Hepatocyte (in vitro differentiated cells): Measurements from ENCODE around the gene RFT1. TPM values are rescaled to one million over a fixed set of nuclear protein-coding genes. Genes with fewer than 3 reads are reported as not detected.

Experiments used
- DNase-seq: peaks from one replicate; pipeline ENCODE4 v3.0.0-alpha.2; 2016; ENCODE audit warnings: low spot score
- H2AFZ ChIP-seq: fragments of 200-600 bp; sonication (generic); 2 replicates; pipeline ENCODE4 v1.6.0; 2016; ENCODE audit warnings: antibody characterized with exemption, mild to moderate bottlenecking
- H3K27ac ChIP-seq: fragments of 200-600 bp; sonication (generic); 2 replicates; pipeline ENCODE4 v1.5.1; 2016; ENCODE audit warnings: mild to moderate bottlenecking
- H3K27me3 ChIP-seq: fragments of 200-600 bp; sonication (generic); 2 replicates; pipeline ENCODE4 v1.6.1; 2016
- H3K36me3 ChIP-seq: fragments of 200-600 bp; sonication (generic); replicated peaks from 2 replicates; pipeline ENCODE4 v1.5.1; 2016; ENCODE audit warnings: low read depth; ENCODE audit not compliant: insufficient read depth
- H3K4me1 ChIP-seq: fragments of 200-600 bp; sonication (generic); 2 replicates; pipeline ENCODE4 v1.5.1; 2016; ENCODE audit warnings: mild to moderate bottlenecking, moderate library complexity; ENCODE audit not compliant: insufficient read depth
- H3K4me2 ChIP-seq: fragments of 200-600 bp; sonication (generic); 2 replicates; pipeline ENCODE4 v1.6.0; 2016
- H3K4me3 ChIP-seq: fragments of 200-600 bp; sonication (generic); 2 replicates; pipeline ENCODE4 v1.5.1; 2016; ENCODE audit warnings: mild to moderate bottlenecking
- H3K79me2 ChIP-seq: fragments of 200-600 bp; sonication (generic); 2 replicates; pipeline ENCODE4 v1.6.0; 2017; ENCODE audit warnings: mild to moderate bottlenecking
- H3K9me2 ChIP-seq: fragments of 200-600 bp; sonication (generic); replicated peaks from 2 replicates; pipeline ENCODE4 v1.6.0; 2017; ENCODE audit warnings: mild to moderate bottlenecking; ENCODE audit not compliant: insufficient read depth
- H3K9me3 ChIP-seq: fragments of 200-600 bp; sonication (generic); 2 replicates; pipeline ENCODE4 v1.5.1; 2016; ENCODE audit warnings: low read depth, mild to moderate bottlenecking
- H4K20me1 ChIP-seq: fragments of 200-600 bp; sonication (generic); 2 replicates; pipeline ENCODE4 v1.6.0; 2016; ENCODE audit warnings: mild to moderate bottlenecking; ENCODE audit not compliant: insufficient read depth, poor library complexity, severe bottlenecking
- EZH2 ChIP-seq: fragments of 200-600 bp; sonication (generic); IDR thresholded peaks from 2 replicates; pipeline ENCODE4 v1.6.1; 2016; ENCODE audit warnings: antibody characterized with exemption, mild to moderate bottlenecking, borderline replicate concordance
- EZH2phosphoT487 ChIP-seq: fragments of 200-600 bp; sonication (generic); IDR thresholded peaks from one replicate; pipeline ENCODE4 v1.6.1; 2018; ENCODE audit warnings: antibody characterized with exemption, mild to moderate bottlenecking, low read depth, moderate library complexity; ENCODE audit not compliant: unreplicated experiment, severe bottlenecking
- WGBS: methylation state at CpG from one replicate; pipeline ENCODE4 v1.1.6; 2016; ENCODE audit warnings: low lambda C conversion rate; ENCODE audit errors: missing lambda C conversion rate; 5-methylcytosine and 5-hydroxymethylcytosine counted together
- polyA plus RNA-seq: library from polyadenylated mRNA; unstranded; fragments of >200 nt; fragmentation: Nextera tagmentation; extraction: Ambion mirVana; gene quantifications from 2 replicates; pipeline ENCODE4 v1.2.1, GENCODE V29; 2016
- total RNA-seq: library from RNA; depleted of rRNA; stranded (reverse); fragments of >200 nt; gene quantifications from 2 replicates; pipeline ENCODE4 v1.2.3, GENCODE V29; 2014
- TF ChIP-seq, protein P1 (sequence below): fragments of 200-600 bp; sonication (generic); IDR thresholded peaks from 2 replicates; pipeline ENCODE4 v1.5.1; 2016; ENCODE audit warnings: antibody characterized with exemption, mild to moderate bottlenecking; ENCODE audit not compliant: poor library complexity

The RFT1 gene
- total and polyA plus RNA-seq, 2 experiments from 2014 or later = 15.9 to 32.0 TPM

DNA sequence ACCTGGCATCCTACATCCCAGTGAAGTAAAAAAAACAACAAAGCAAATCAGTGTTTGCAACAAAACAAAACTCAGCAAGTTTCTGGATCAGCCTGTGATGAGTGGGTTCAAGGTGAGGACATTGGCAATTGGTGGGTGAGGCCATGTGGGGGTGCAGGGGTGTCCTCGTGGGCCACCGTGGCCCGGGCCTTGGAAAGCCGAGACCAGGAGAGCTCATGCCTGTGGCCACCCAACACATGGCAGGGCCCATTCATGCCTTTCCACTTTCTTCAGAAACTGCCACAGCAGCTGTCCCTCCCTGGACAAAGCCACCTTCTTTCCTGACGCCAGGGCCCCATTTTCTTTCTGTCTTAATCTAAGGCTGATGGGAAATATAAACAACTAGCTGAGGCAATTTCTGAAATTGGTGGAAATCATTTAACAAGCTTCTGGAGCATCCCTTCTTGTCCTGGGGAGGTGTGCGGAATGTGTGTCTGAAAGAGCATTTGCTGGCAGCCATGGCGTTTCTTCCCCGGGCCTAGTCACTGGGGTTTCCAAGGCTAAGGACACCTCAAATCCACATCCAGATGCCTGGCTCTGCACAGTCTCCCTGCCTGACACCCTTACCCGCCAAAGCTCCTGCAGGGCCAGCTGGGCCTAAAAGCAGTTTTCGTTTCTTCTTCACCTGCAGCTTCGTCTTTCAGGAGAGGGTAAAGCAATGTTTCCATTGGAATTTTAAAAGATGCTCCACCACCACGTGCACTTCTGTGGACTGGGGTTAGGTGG, 50.3 kb downstream of the RFT1 start:
- TF ChIP-seq EZH2 (no peak), EZH2phosphoT487 (no peak)
- TF ChIP-seq, protein P1, sequence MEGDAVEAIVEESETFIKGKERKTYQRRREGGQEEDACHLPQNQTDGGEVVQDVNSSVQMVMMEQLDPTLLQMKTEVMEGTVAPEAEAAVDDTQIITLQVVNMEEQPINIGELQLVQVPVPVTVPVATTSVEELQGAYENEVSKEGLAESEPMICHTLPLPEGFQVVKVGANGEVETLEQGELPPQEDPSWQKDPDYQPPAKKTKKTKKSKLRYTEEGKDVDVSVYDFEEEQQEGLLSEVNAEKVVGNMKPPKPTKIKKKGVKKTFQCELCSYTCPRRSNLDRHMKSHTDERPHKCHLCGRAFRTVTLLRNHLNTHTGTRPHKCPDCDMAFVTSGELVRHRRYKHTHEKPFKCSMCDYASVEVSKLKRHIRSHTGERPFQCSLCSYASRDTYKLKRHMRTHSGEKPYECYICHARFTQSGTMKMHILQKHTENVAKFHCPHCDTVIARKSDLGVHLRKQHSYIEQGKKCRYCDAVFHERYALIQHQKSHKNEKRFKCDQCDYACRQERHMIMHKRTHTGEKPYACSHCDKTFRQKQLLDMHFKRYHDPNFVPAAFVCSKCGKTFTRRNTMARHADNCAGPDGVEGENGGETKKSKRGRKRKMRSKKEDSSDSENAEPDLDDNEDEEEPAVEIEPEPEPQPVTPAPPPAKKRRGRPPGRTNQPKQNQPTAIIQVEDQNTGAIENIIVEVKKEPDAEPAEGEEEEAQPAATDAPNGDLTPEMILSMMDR = no peak
- peaks cover 15% of the 10 kb centered on the region for H3K4me1 ChIP-seq
- H3K79me2 ChIP-seq = no peaks in the 10 kb centered on the region
- WGBS = 76% methylated on average over 12 of the region's 12 CpGs
- H3K27ac ChIP-seq = no peak overlapping the region
- no peak overlapping the region for H3K4me2 ChIP-seq
- no peak overlapping the region for H2AFZ ChIP-seq
- no peaks in the 10 kb centered on the region for H3K27me3 ChIP-seq
- no peak overlapping the region for H3K4me3 ChIP-seq
- H3K36me3 ChIP-seq = no peaks in the 10 kb centered on the region
- no peaks in the 10 kb centered on the region for H4K20me1 ChIP-seq
- H3K9me2 ChIP-seq = no peaks in the 10 kb centered on the region
- no peak for DNase-seq
- H3K9me3 ChIP-seq = no peaks in the 10 kb centered on the region

DNA sequence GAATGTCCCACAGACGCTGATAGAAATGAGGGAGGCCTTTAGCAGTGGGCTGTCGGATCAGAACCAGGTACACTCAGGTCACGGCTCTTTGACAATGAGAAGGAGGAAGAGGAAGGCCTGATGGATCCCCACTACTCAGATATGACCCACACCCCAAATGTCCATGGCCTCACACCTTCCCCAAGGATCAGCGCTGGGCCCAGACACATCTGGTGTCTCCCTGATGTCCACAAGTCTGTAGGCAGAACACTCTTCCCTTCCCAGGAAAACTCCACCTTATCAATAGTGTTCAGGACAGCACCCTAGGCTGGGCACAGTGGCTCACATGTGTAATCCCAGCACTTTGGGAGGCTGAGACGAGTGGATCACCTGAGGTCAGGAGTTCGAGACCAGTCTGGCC, 51.1 kb downstream of the RFT1 start:
- no peak overlapping the region for H2AFZ ChIP-seq
- no peak for DNase-seq
- peaks cover 8% of the 10 kb centered on the region for H3K4me1 ChIP-seq
- no peaks in the 10 kb centered on the region for H3K9me3 ChIP-seq
- 94% methylated on average over 6 of the region's 6 CpGs for WGBS
- no peaks in the 10 kb centered on the region for H3K9me2 ChIP-seq
- H3K4me2 ChIP-seq = no peak overlapping the region
- no peaks in the 10 kb centered on the region for H3K79me2 ChIP-seq
- no peak overlapping the region for H3K27ac ChIP-seq
- H3K36me3 ChIP-seq = no peaks in the 10 kb centered on the region
- TF ChIP-seq, protein P1 = no peak
- TF ChIP-seq EZH2 (no peak), EZH2phosphoT487 (no peak)
- no peaks in the 10 kb centered on the region for H3K27me3 ChIP-seq
- H3K4me3 ChIP-seq = no peak overlapping the region
- no peaks in the 10 kb centered on the region for H4K20me1 ChIP-seq

DNA sequence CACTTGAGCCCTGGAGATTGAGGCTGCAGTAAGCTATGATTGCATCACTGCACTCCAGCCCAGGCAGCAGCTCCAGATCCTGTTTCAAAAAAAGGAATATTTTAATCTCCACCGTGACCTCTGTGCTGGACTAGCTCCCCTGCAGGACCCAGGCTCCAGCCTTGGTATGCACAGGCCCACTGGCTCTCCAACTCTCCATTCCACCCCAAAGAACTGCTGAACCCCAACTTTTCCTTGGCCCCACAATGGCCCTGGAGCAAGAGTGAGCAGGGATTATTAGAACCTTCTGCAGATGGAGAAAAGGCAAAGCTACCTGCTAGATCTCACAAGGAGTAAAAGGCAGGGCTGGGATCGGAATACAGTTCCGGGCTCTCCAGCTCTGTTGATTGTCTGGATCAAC, 51.6 kb downstream of the RFT1 start:
- no peak overlapping the region for H2AFZ ChIP-seq

More for the DNA sequence above, 51.6 kb downstream of the RFT1 start:
- Histone ChIP-seq H3K79me2 (no peaks in the 10 kb centered on the region), H3K4me2 (no peak overlapping the region), H3K27me3 (no peaks in the 10 kb centered on the region), H4K20me1 (no peaks in the 10 kb centered on the region), H3K36me3 (no peaks in the 10 kb centered on the region), H3K4me3 (no peak overlapping the region), H3K9me2 (no peaks in the 10 kb centered on the region), H3K4me1 (peaks cover 3% of the 10 kb centered on the region), H3K27ac (no peak overlapping the region), H3K9me3 (no peaks in the 10 kb centered on the region)
- WGBS = 89% methylated on average over 3 of the region's 3 CpGs
- DNase-seq = no peak
- TF ChIP-seq EZH2phosphoT487 (no peak), EZH2 (no peak)
- TF ChIP-seq, protein P1 = no peak
